AG04450 (cell line): ENCODE data around the gene CYP26A1. TPM values are rescaled to one million over a fixed set of nuclear protein-coding genes. Genes with fewer than 3 reads are reported as not detected.

Experiments
- CTCF ChIA-PET: fragments of 300-600, 350-600 bp; formaldehyde crosslinking; extraction: SDS; loops from one replicate; lab custom pipeline; 2022; ENCODE audit warnings: antibody characterized with exemption, inconsistent platforms; lab: Charles Lee
- POLR2A ChIA-PET: fragments of 350-600 bp; formaldehyde crosslinking; extraction: SDS; loops from one replicate; lab custom pipeline; 2021; ENCODE audit warnings: antibody characterized with exemption, inconsistent platforms; lab: Yijun Ruan, JAX
- DNase-seq: peaks from one replicate; pipeline ENCODE4 v3.0.0-alpha.2; 2011; ENCODE audit warnings: low read depth, low spot score
- H3K27ac ChIP-seq: one replicate; pipeline ENCODE4 v1.5.1; 2012; ENCODE audit warnings: low read depth, low read length, control low read depth
- H3K27me3 ChIP-seq: one replicate; pipeline ENCODE4 v1.6.0; 2012; ENCODE audit warnings: low read length; ENCODE audit not compliant: control insufficient read depth, insufficient read depth
- H3K4me3 ChIP-seq: 2 replicates; pipeline ENCODE4 v1.5.1; 2011; ENCODE audit warnings: mild to moderate bottlenecking, low read depth, low read length, control low read depth
- H3K9me3 ChIP-seq: 2 replicates; pipeline ENCODE4 v1.5.1; 2012; ENCODE audit warnings: low read length; ENCODE audit not compliant: control insufficient read depth, insufficient read depth
- CTCF ChIP-seq: IDR thresholded peaks from 2 replicates; pipeline ENCODE4 v1.5.1; 2011; ENCODE audit warnings: low read depth, low read length, control low read depth, inconsistent platforms
- polyA plus RNA-seq: library from polyadenylated mRNA; depleted of rRNA; stranded (reverse); fragments of >200 nt; gene quantifications from 2 replicates; pipeline ENCODE4 v1.2.3, GENCODE V29; 2011

The CYP26A1 gene
- polyA plus RNA-seq, 1 experiment: not detected

- CTCF ChIA-PET: interaction anchor here (0.7 to 5.3 kb wide), 5 partner anchors 9 to 443 kb away, joined by 3 to 16 read pairs (median 5); no protein-coding TSS in a partner anchor
- H3K4me3 ChIP-seq: no peak overlapping the region
- peaks cover 92% of the 10 kb centered on the region for H3K27me3 ChIP-seq
Measured at GRCh38 chr10:93067443-93068365, 6.0 kb upstream of the CYP26A1 start.

GRCh38 chr10:93068411-93069244 lies 5.1 kb upstream of the CYP26A1 start:
- H3K4me3 ChIP-seq: peak overlapping the region; percentile 29
- no peaks in the 10 kb centered on the region; the same call in 1 of the 2 replicates for H3K9me3 ChIP-seq
- peak; percentile 9; the same call in 1 of the 2 replicates for TF ChIP-seq CTCF
- ChIA-PET POLR2A (interaction anchor here (0.6 kb wide), 1 partner anchor 37 kb away, joined by 8 read pairs; no protein-coding TSS in a partner anchor), CTCF (interaction anchor here (1.9 kb wide), 1 partner anchor 11 kb away, joined by 16 read pairs; no protein-coding TSS in a partner anchor)
- peaks cover 92% of the 10 kb centered on the region for H3K27me3 ChIP-seq
- DNase-seq: no peak
- no peak overlapping the region for H3K27ac ChIP-seq

More at GRCh38 chr10:93067443-93068365, 6.0 kb upstream of the CYP26A1 start:
- no peak for DNase-seq
- H3K27ac ChIP-seq: no peak overlapping the region
- POLR2A ChIA-PET: no interaction called here
- H3K9me3 ChIP-seq: no peaks in the 10 kb centered on the region
- no peak for TF ChIP-seq CTCF

- no peaks in the 10 kb centered on the region; the same call in 1 of the 2 replicates for H3K9me3 ChIP-seq
- no peak overlapping the region for H3K27ac ChIP-seq
- no peak for TF ChIP-seq CTCF
- POLR2A ChIA-PET: no interaction called here
- peaks cover 92% of the 10 kb centered on the region for H3K27me3 ChIP-seq
- no peak overlapping the region for H3K4me3 ChIP-seq
- no peak for DNase-seq
- CTCF ChIA-PET: interaction anchor here (2.2 kb wide), 1 partner anchor 12 kb away, joined by 15 read pairs; no protein-coding TSS in a partner anchor
Measured at GRCh38 chr10:93069245-93069561, 4.5 kb upstream of the CYP26A1 start.

GRCh38 chr10:93070378-93071176 lies 3.1 kb upstream of the CYP26A1 start:
- DNase-seq: no peak
- ChIA-PET CTCF (interaction anchor here (0.6 to 2.2 kb wide), 5 partner anchors 10 to 789 kb away, joined by 3 to 15 read pairs (median 4); no protein-coding TSS in a partner anchor), POLR2A (no interaction called here)
- peaks cover 92% of the 10 kb centered on the region for H3K27me3 ChIP-seq
- no peak for TF ChIP-seq CTCF
- H3K4me3 ChIP-seq: no peak overlapping the region
- no peak overlapping the region for H3K27ac ChIP-seq
- peaks cover 3% of the 10 kb centered on the region; the same call in 1 of the 2 replicates for H3K9me3 ChIP-seq
